ENCODE data around the gene TIFAB. TPM values are rescaled to one million over a fixed set of nuclear protein-coding genes. Genes with fewer than 3 reads are reported as not detected.

TIFAB gene
- total RNA-seq, 1 experiment from 2014 or later = not detected

- in situ Hi-C loops (cut with HindIII; ENCODE audit: low pct_unique_long_range_greater_than_20kb, low sequenced_read_pairs) (loop anchor here (25.0 kb wide), 1 partner anchor 381 kb away; the partner anchor contains the start of gene SLC25A48), intact Hi-C loops (cut with micrococcal nuclease; ENCODE audit: unreplicated experiment) (no loop called here)
- CTCF ChIA-PET = interaction anchor here (0.6 to 2.9 kb wide), 4 partner anchors 57 to 110 kb away, joined by 3 to 12 read pairs (median 6); no protein-coding TSS in a partner anchor
- Histone ChIP-seq H3K4me1 (ENCODE audit: control insufficient read depth, insufficient read depth, low read length) (0 out of 2 replicates have a peak, but pooled peaks cover 4% of the 10 kb centered on the region), H3K27ac (ENCODE audit: low read length) (no peak overlapping the region), H3K36me3 (ENCODE audit: control insufficient read depth, insufficient read depth, low read length) (no peaks in the 10 kb centered on the region), H3K9me3 (ENCODE audit: control insufficient read depth, insufficient read depth, low read depth, low read length) (no peaks in the 10 kb centered on the region), H3K4me3 (ENCODE audit: low read depth in 2 of 2, low read length in 2 of 2) (no peak overlapping the region), H3K27me3 (ENCODE audit: control insufficient read depth, insufficient read depth, low read length) (peaks cover 15% of the 10 kb centered on the region)
- DNase-seq (ENCODE audit: low read depth, low spot score) = no peak
- no peak for ATAC-seq
- POLR2A ChIA-PET = no interaction called here
- TF ChIP-seq REST (IDR thresholded peaks at IDR 0.05; ENCODE audit: insufficient read depth in 1 of 2, low read depth in 2 of 2, low read length in 1 of 2) (no peak), TCF7L2 (IDR thresholded peaks at IDR 0.05; ENCODE audit: low read depth, low read length) (no peak), SIN3A (IDR thresholded peaks at IDR 0.05; ENCODE audit: borderline replicate concordance, insufficient read depth, low read depth, low read length) (no peak), POLR2AphosphoS5 (IDR thresholded peaks at IDR 0.05; ENCODE audit: low read depth, low read length) (no peak)
- TF ChIP-seq, protein P1, sequence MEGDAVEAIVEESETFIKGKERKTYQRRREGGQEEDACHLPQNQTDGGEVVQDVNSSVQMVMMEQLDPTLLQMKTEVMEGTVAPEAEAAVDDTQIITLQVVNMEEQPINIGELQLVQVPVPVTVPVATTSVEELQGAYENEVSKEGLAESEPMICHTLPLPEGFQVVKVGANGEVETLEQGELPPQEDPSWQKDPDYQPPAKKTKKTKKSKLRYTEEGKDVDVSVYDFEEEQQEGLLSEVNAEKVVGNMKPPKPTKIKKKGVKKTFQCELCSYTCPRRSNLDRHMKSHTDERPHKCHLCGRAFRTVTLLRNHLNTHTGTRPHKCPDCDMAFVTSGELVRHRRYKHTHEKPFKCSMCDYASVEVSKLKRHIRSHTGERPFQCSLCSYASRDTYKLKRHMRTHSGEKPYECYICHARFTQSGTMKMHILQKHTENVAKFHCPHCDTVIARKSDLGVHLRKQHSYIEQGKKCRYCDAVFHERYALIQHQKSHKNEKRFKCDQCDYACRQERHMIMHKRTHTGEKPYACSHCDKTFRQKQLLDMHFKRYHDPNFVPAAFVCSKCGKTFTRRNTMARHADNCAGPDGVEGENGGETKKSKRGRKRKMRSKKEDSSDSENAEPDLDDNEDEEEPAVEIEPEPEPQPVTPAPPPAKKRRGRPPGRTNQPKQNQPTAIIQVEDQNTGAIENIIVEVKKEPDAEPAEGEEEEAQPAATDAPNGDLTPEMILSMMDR (IDR thresholded peaks at IDR 0.05) = no peak
- no TSS peak for BruUV-seq (replicated peaks)
Measured at GRCh38 chr5:135455876-135456237, 3.7 kb upstream of the TIFAB start.

DNA sequence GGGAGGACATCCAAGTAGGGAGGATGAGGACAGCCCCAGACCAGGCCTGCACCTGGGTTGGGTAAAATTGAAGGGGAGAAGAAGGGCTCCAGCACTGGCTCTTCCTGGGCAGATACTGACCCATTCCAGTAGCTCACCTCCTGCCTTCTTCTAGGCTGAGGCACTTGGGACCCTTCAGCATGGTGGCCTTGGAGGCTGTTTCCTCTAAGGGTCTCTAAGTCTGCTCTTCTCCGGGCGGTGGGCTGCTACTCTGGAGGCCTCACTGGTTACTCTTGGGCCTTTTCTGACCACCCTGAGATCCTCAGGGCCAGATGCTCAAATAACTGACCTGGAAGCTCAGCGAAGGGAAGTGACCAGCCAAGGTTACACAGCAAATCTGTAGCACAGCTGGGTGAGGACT is 2.8 kb upstream of the TIFAB start:
- CTCF ChIA-PET = interaction anchor here (0.8 kb wide), 1 partner anchor 11 kb away, joined by 3 read pairs; no protein-coding TSS in a partner anchor
- POLR2A ChIA-PET = no interaction called here
- intact Hi-C loops (cut with micrococcal nuclease; ENCODE audit: unreplicated experiment) (no loop called here), in situ Hi-C loops (cut with HindIII; ENCODE audit: low pct_unique_long_range_greater_than_20kb, low sequenced_read_pairs) (loop anchor here (25.0 kb wide), 1 partner anchor 382 kb away; the partner anchor contains the start of gene SLC25A48)
- Histone ChIP-seq H3K27ac (ENCODE audit: low read length) (no peak overlapping the region), H3K9me3 (ENCODE audit: control insufficient read depth, insufficient read depth, low read depth, low read length) (no peaks in the 10 kb centered on the region), H3K27me3 (ENCODE audit: control insufficient read depth, insufficient read depth, low read length) (peaks cover 13% of the 10 kb centered on the region), H3K4me1 (ENCODE audit: control insufficient read depth, insufficient read depth, low read length) (0 out of 2 replicates have a peak, but pooled peaks cover 4% of the 10 kb centered on the region), H3K36me3 (ENCODE audit: control insufficient read depth, insufficient read depth, low read length) (no peaks in the 10 kb centered on the region), H3K4me3 (ENCODE audit: low read depth in 2 of 2, low read length in 2 of 2) (no peak overlapping the region)
- DNase-seq (ENCODE audit: low read depth, low spot score) = no peak
- no TSS peak for BruUV-seq (replicated peaks)
- ATAC-seq = no peak
- no peak for TF ChIP-seq POLR2AphosphoS5 (IDR thresholded peaks at IDR 0.05; ENCODE audit: low read depth, low read length)

GRCh38 chr5:135453613-135454012 is 1.5 kb upstream of the TIFAB start:
- no peak for TF ChIP-seq POLR2AphosphoS5 (IDR thresholded peaks at IDR 0.05; ENCODE audit: low read depth, low read length)
- TF ChIP-seq, protein P1 (IDR thresholded peaks at IDR 0.05) = no peak
- TF ChIP-seq SIN3A (IDR thresholded peaks at IDR 0.05; ENCODE audit: borderline replicate concordance, insufficient read depth, low read depth, low read length) = no peak
- no peak for TF ChIP-seq TCF7L2 (IDR thresholded peaks at IDR 0.05; ENCODE audit: low read depth, low read length)
- no peak for TF ChIP-seq REST (IDR thresholded peaks at IDR 0.05; ENCODE audit: insufficient read depth in 1 of 2, low read depth in 2 of 2, low read length in 1 of 2)
- Histone ChIP-seq H3K27me3 (ENCODE audit: control insufficient read depth, insufficient read depth, low read length) (peaks cover 11% of the 10 kb centered on the region; the same call in 1 of the 2 replicates), H3K4me3 (ENCODE audit: low read depth in 2 of 2, low read length in 2 of 2) (no peak overlapping the region), H3K4me1 (ENCODE audit: control insufficient read depth, insufficient read depth, low read length) (0 out of 2 replicates have a peak, but pooled peaks cover 2% of the 10 kb centered on the region), H3K36me3 (ENCODE audit: control insufficient read depth, insufficient read depth, low read length) (no peaks in the 10 kb centered on the region), H3K9me3 (ENCODE audit: control insufficient read depth, insufficient read depth, low read depth, low read length) (no peaks in the 10 kb centered on the region), H3K27ac (ENCODE audit: low read length) (no peak overlapping the region)
- CTCF ChIA-PET = no interaction called here
- intact Hi-C loops (cut with micrococcal nuclease; ENCODE audit: unreplicated experiment) (no loop called here), in situ Hi-C loops (cut with HindIII; ENCODE audit: low pct_unique_long_range_greater_than_20kb, low sequenced_read_pairs) (loop anchor here (25.0 kb wide), 1 partner anchor 384 kb away; the partner anchor contains the start of gene SLC25A48)
- no TSS peak for BruUV-seq (replicated peaks)
- DNase-seq (ENCODE audit: low read depth, low spot score) (no peak), ATAC-seq (no peak)
- POLR2A ChIA-PET = no interaction called here
